ENCODE results near the gene EPB41L1. TPM values are rescaled to one million over a fixed set of nuclear protein-coding genes. Genes with fewer than 3 reads are reported as not detected.

EPB41L1 gene
- total RNA-seq, 1 donor from 2014 or later: 54.8 TPM

DNA sequence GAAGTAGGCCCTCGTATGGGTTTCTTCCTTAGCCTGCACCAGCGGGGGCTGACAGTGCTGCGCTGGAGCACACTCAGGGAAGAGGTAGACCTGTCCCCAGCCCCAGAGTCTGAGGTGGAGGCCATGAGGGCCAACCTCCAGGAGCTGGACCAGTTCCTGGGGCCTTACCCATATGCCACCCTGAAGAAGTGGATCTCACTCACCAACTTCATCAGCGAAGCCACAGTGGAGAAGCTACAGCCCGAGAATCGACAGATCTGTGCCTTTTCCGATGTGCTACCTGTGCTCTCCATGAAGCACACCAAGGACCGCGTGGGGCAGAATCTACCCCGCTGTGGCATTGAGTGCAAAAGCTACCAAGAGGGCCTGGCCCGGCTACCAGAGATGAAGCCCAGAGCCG, 85.5 kb downstream of the EPB41L1 start:
- no peak overlapping the region for H3K4me3 ChIP-seq
- H3K4me1 ChIP-seq: peaks cover 37% of the 10 kb centered on the region
- H3K9me3 ChIP-seq: no peaks in the 10 kb centered on the region
- intact Hi-C loops (cut with DNase I): no loop called here
- no peaks in the 10 kb centered on the region for H3K27me3 ChIP-seq
- TF ChIP-seq POLR2A (IDR thresholded peaks at IDR 0.05): no peak
- TF ChIP-seq POLR2AphosphoS5 (IDR thresholded peaks at IDR 0.05; ENCODE audit: insufficient read depth in 1 of 2, low read depth in 1 of 2): no peak
- TF ChIP-seq CTCF (IDR thresholded peaks at IDR 0.05): no peak
- H3K36me3 ChIP-seq: peaks cover 1 to 50% of the 10 kb centered on the region in 2 donors
- H3K27ac ChIP-seq: no peak overlapping the region
- DNase-seq (ENCODE audit: extremely low spot score in 2 of 2): no peak

GRCh38 chr20:36241678-36242077, 87.1 kb downstream of the EPB41L1 start:
- H3K27me3 ChIP-seq: no peaks in the 10 kb centered on the region
- no peak overlapping the region for H3K27ac ChIP-seq
- no peak for DNase-seq (ENCODE audit: extremely low spot score in 2 of 2)
- no peaks in the 10 kb centered on the region for H3K9me3 ChIP-seq
- no peak for TF ChIP-seq POLR2AphosphoS5 (IDR thresholded peaks at IDR 0.05; ENCODE audit: insufficient read depth in 1 of 2, low read depth in 1 of 2)
- TF ChIP-seq CTCF (IDR thresholded peaks at IDR 0.05): no peak
- TF ChIP-seq POLR2A (IDR thresholded peaks at IDR 0.05): no peak
- intact Hi-C loops (cut with DNase I): no loop called here
- peaks cover 3 to 66% of the 10 kb centered on the region in 2 donors for H3K36me3 ChIP-seq
- no peak overlapping the region for H3K4me3 ChIP-seq
- peaks cover 31% of the 10 kb centered on the region for H3K4me1 ChIP-seq

DNA sequence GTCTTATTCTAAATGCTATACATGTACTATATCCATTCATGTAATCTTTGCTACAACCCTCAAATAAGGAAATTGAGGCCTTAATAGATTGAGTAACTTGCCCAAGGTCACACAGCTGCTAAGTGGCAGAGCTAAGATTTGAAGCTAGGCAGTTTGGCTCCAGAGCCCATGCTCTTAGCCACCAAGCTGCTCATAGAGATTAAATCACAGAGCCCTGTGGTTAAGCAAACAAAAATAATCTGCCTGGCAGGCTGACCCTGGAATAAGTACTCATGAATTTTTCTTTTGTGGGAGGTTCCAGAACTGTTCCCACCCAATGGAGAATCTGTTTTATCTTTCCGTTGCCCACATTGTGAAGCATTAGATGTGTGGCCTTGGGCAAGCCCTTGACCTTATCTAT, 89.2 kb downstream of the EPB41L1 start:
- intact Hi-C loops (cut with DNase I): no loop called here

GRCh38 chr20:36246401-36246800, 91.9 kb downstream of the EPB41L1 start:
- TF ChIP-seq POLR2A (IDR thresholded peaks at IDR 0.05) (no peak), CTCF (IDR thresholded peaks at IDR 0.05) (no peak), POLR2AphosphoS5 (IDR thresholded peaks at IDR 0.05; ENCODE audit: insufficient read depth in 1 of 2, low read depth in 1 of 2) (no peak)
- peaks cover 25% of the 10 kb centered on the region for H3K4me1 ChIP-seq
- H3K9me3 ChIP-seq: no peaks in the 10 kb centered on the region
- H3K27me3 ChIP-seq: no peaks in the 10 kb centered on the region
- no peak for DNase-seq (ENCODE audit: extremely low spot score in 2 of 2)
- no peak overlapping the region for H3K27ac ChIP-seq
- H3K4me3 ChIP-seq: no peak overlapping the region
- intact Hi-C loops (cut with DNase I): no loop called here
- H3K36me3 ChIP-seq: peaks cover 6 to 74% of the 10 kb centered on the region in 2 donors

More for the DNA sequence above, 89.2 kb downstream of the EPB41L1 start:
- peaks cover 15% of the 10 kb centered on the region for H3K4me1 ChIP-seq
- peaks cover 6 to 87% of the 10 kb centered on the region in 2 donors for H3K36me3 ChIP-seq
- no peaks in the 10 kb centered on the region for H3K27me3 ChIP-seq
- H3K27ac ChIP-seq: no peak overlapping the region
- no peak for DNase-seq (ENCODE audit: extremely low spot score in 2 of 2)
- no peak overlapping the region for H3K4me3 ChIP-seq
- no peaks in the 10 kb centered on the region for H3K9me3 ChIP-seq
- no peak for TF ChIP-seq CTCF (IDR thresholded peaks at IDR 0.05)
- TF ChIP-seq POLR2AphosphoS5 (IDR thresholded peaks at IDR 0.05; ENCODE audit: insufficient read depth in 1 of 2, low read depth in 1 of 2): no peak
- no peak for TF ChIP-seq POLR2A (IDR thresholded peaks at IDR 0.05)

DNA sequence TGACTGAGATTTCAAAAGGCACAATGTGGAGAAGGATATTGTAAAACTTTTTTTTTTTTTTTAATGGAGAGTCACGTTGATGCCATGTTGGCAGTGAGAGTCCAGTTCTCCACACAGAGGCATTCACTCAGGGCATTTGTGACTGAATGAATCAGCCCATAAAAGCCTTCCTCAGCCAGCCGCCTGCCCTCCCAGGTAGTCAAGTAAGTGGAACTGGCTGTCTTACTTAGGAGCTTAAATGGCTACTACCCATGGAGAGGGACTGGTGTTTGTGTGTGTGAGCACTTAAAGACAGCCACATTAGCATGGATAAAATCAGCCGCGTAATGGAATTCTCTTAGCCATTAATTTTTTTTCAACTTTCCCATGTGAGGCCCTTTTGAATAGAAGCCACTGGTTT, 94.3 kb downstream of the EPB41L1 start:
- DNase-seq (ENCODE audit: extremely low spot score in 2 of 2): no peak
- Histone ChIP-seq H3K36me3 (peaks cover 6 to 53% of the 10 kb centered on the region in 2 donors), H3K4me1 (peaks cover 31% of the 10 kb centered on the region)

More for the DNA sequence above, 94.3 kb downstream of the EPB41L1 start:
- H3K9me3 ChIP-seq: no peaks in the 10 kb centered on the region
- no peak overlapping the region for H3K27ac ChIP-seq
- TF ChIP-seq CTCF (IDR thresholded peaks at IDR 0.05) (no peak), POLR2AphosphoS5 (IDR thresholded peaks at IDR 0.05; ENCODE audit: insufficient read depth in 1 of 2, low read depth in 1 of 2) (no peak)
- intact Hi-C loops (cut with DNase I): no loop called here
- H3K27me3 ChIP-seq: no peaks in the 10 kb centered on the region
- H3K4me3 ChIP-seq: no peak overlapping the region

All from vagina (tissue), 2 donors.